ENCODE results near the gene PTPRK.

PTPRK gene

DNA sequence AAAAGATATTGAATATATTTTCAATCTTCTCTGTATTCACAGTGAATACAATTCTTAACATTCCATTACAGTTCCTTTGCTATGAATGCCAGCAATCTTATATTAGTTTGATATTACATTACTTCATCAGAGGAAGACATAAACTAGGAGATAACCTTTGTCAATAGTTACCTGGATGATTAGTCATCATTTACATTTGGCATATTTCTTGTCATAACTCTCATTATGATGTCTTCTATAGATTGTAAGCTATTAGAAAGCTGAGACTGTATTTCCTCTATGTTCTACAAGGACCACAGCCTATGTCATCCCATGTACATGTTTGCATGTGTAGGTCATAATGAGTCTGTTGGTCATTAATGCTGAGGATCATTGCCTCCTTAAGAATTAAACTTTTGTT lies 7.8 kb upstream of the PTPRK start:
- Histone ChIP-seq H3K4me2 (ENCODE audit: low read length) (no peak overlapping the region), H3K4me3 (ENCODE audit: low read length) (no peak overlapping the region), H3K9ac (ENCODE audit: low read length) (no peak overlapping the region), H3K27me3 (ENCODE audit: low read depth, low read length) (no peaks in the 10 kb centered on the region), H3K79me2 (ENCODE audit: low read length) (no peaks in the 10 kb centered on the region), H3K36me3 (replicated peaks; ENCODE audit: low read depth, low read length) (no peaks in the 10 kb centered on the region), H2AFZ (ENCODE audit: low read depth, low read length) (no peak overlapping the region), H4K20me1 (ENCODE audit: insufficient read depth, low read length) (no peaks in the 10 kb centered on the region), H3K9me3 (ENCODE audit: insufficient read depth, low read length) (no peaks in the 10 kb centered on the region), H3K27ac (ENCODE audit: low read length) (no peak overlapping the region), H3K4me1 (ENCODE audit: low read length) (peaks cover 16% of the 10 kb centered on the region)
- no peak for TF ChIP-seq EZH2phosphoT487 (IDR thresholded peaks at IDR 0.05; ENCODE audit: low read depth)
- TF ChIP-seq, protein P1, sequence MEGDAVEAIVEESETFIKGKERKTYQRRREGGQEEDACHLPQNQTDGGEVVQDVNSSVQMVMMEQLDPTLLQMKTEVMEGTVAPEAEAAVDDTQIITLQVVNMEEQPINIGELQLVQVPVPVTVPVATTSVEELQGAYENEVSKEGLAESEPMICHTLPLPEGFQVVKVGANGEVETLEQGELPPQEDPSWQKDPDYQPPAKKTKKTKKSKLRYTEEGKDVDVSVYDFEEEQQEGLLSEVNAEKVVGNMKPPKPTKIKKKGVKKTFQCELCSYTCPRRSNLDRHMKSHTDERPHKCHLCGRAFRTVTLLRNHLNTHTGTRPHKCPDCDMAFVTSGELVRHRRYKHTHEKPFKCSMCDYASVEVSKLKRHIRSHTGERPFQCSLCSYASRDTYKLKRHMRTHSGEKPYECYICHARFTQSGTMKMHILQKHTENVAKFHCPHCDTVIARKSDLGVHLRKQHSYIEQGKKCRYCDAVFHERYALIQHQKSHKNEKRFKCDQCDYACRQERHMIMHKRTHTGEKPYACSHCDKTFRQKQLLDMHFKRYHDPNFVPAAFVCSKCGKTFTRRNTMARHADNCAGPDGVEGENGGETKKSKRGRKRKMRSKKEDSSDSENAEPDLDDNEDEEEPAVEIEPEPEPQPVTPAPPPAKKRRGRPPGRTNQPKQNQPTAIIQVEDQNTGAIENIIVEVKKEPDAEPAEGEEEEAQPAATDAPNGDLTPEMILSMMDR (IDR thresholded peaks at IDR 0.05; ENCODE audit: low read depth, low read length) = no peak

DNA sequence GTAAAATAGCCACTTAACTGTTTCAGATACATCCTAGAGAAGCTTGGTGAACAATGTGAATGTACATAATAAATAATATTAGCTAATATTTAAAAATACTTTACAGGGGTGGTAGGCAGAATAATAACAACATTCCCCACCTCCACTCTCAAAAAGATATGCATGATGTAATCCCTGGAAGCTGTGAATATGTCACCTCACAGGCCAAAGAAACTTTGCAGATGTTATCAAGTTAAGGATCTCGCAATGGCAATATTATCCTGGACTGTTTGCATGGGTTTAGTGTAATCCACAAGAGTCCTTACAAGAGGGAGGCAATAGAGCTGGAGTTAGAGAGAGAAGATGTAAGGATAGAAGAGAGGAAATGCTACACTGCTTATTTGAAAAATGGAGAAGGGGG lies 7.0 kb upstream of the PTPRK start:
- H3K4me2 ChIP-seq (ENCODE audit: low read length) = no peak overlapping the region
- H3K9ac ChIP-seq (ENCODE audit: low read length) = no peak overlapping the region
- H4K20me1 ChIP-seq (ENCODE audit: insufficient read depth, low read length) = no peaks in the 10 kb centered on the region
- H3K9me3 ChIP-seq (ENCODE audit: insufficient read depth, low read length) = no peaks in the 10 kb centered on the region
- no peak overlapping the region for H3K4me3 ChIP-seq (ENCODE audit: low read length)
- no peaks in the 10 kb centered on the region for H3K79me2 ChIP-seq (ENCODE audit: low read length)
- TF ChIP-seq, protein P1 (IDR thresholded peaks at IDR 0.05; ENCODE audit: low read depth, low read length) = no peak
- TF ChIP-seq EZH2phosphoT487 (IDR thresholded peaks at IDR 0.05; ENCODE audit: low read depth) = no peak
- no peaks in the 10 kb centered on the region for H3K27me3 ChIP-seq (ENCODE audit: low read depth, low read length)
- no peak overlapping the region for H3K27ac ChIP-seq (ENCODE audit: low read length)
- no peaks in the 10 kb centered on the region for H3K36me3 ChIP-seq (replicated peaks; ENCODE audit: low read depth, low read length)
- H2AFZ ChIP-seq (ENCODE audit: low read depth, low read length) = no peak overlapping the region
- peaks cover 16% of the 10 kb centered on the region for H3K4me1 ChIP-seq (ENCODE audit: low read length)

DNA sequence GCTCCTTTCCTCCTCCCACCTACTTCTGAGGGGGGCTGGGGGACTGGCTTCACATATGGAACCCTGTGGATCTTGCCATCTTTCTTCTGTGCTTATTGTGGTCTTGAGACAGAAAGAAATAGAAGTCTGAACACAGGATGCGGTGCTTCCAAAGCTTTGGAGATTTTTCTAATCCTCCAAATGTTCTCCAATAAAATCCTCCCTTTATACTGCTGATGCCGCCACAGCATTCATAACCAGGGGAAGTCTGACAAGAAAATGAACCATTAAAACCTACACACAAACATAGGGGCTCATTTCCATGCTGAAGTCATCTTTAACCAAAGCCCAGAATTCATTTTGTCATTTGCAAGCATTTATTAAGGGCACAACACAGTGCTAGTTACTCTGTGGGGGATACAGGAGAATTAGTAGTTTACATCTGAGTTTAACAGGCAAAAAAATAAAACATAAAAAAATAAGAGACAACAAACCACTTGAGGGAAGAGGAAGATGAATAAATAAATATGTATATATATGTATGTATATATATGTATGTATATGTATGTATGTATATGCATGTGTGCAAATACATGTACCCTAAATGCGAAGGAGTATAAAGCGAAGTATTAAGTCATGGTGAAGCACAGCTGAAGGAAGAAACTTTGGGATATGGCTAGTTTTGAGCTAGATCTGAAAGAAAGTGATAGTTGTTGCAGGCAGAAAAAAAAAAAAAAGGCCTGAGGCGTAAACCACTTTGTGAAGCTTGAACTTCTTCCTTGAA lies 5.9 kb upstream of the PTPRK start:
- H3K27me3 ChIP-seq (ENCODE audit: low read depth, low read length) = no peaks in the 10 kb centered on the region
- TF ChIP-seq, protein P1 (IDR thresholded peaks at IDR 0.05; ENCODE audit: low read depth, low read length) = no peak
- no peak for TF ChIP-seq EZH2phosphoT487 (IDR thresholded peaks at IDR 0.05; ENCODE audit: low read depth)

DNA sequence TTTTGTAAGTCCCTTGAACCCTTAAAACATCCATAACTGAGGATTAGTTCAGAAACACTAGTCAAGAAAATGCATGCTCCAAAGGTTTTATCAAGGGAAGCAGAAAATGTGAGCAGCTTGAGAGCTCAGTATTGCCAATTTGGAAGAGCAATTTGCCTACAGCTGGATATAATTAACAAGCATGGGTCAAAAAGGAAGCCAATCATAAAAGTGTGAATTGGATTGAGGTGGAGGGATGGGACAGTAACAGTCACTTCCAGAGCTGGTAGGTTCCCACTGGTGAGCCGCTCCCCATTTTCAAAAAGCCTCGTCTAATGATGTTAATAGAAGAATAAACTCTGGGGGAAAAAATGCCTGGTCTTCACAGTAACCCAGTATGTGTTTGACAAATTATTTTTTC lies 5.0 kb upstream of the PTPRK start:
- Histone ChIP-seq H3K9me3 (ENCODE audit: insufficient read depth, low read length) (no peaks in the 10 kb centered on the region), H3K36me3 (replicated peaks; ENCODE audit: low read depth, low read length) (no peaks in the 10 kb centered on the region), H3K27ac (ENCODE audit: low read length) (no peak overlapping the region), H3K79me2 (ENCODE audit: low read length) (no peaks in the 10 kb centered on the region), H3K9ac (ENCODE audit: low read length) (no peak overlapping the region), H3K4me3 (ENCODE audit: low read length) (no peak overlapping the region), H3K27me3 (ENCODE audit: low read depth, low read length) (no peaks in the 10 kb centered on the region), H4K20me1 (ENCODE audit: insufficient read depth, low read length) (no peaks in the 10 kb centered on the region), H3K4me2 (ENCODE audit: low read length) (no peak overlapping the region), H2AFZ (ENCODE audit: low read depth, low read length) (no peak overlapping the region), H3K4me1 (ENCODE audit: low read length) (no peaks in the 10 kb centered on the region)
- TF ChIP-seq, protein P1 (IDR thresholded peaks at IDR 0.05; ENCODE audit: low read depth, low read length) = no peak
- no peak for TF ChIP-seq EZH2phosphoT487 (IDR thresholded peaks at IDR 0.05; ENCODE audit: low read depth)

More for the DNA sequence above, 5.9 kb upstream of the PTPRK start:
- H3K4me2 ChIP-seq (ENCODE audit: low read length) = no peak overlapping the region
- H3K79me2 ChIP-seq (ENCODE audit: low read length) = no peaks in the 10 kb centered on the region
- H3K27ac ChIP-seq (ENCODE audit: low read length) = no peak overlapping the region
- no peaks in the 10 kb centered on the region for H4K20me1 ChIP-seq (ENCODE audit: insufficient read depth, low read length)
- no peak overlapping the region for H3K9ac ChIP-seq (ENCODE audit: low read length)
- no peaks in the 10 kb centered on the region for H3K36me3 ChIP-seq (replicated peaks; ENCODE audit: low read depth, low read length)
- no peak overlapping the region for H2AFZ ChIP-seq (ENCODE audit: low read depth, low read length)
- H3K4me1 ChIP-seq (ENCODE audit: low read length) = peaks cover 6% of the 10 kb centered on the region
- no peaks in the 10 kb centered on the region for H3K9me3 ChIP-seq (ENCODE audit: insufficient read depth, low read length)
- no peak overlapping the region for H3K4me3 ChIP-seq (ENCODE audit: low read length)

All from OCI-LY3 (cell line).